SIG-M5 (cell line): Measurements from ENCODE around the gene TMEM181.
"Not testable (repeated sequence)": the region's sequence is repeated elsewhere in the genome, so short reads cannot be mapped to it uniquely, and the experiment has no call there.

Experiments used
- DNase-seq: peaks from one replicate; lab custom pipeline; 2025; lab: John Stamatoyannopoulos, UW

Gene TMEM181

GRCh38 chr6:158660333-158660754 is 100.5 kb downstream of the TMEM181 start:
- DNase-seq: no peak

GRCh38 chr6:158661156-158661685 is 101.3 kb downstream of the TMEM181 start:
- DNase-seq: no peak

- no peak for DNase-seq
These were observed 102.7 kb downstream of the TMEM181 start for GRCh38 chr6:158662607-158662953.

- DNase-seq: no peak
These were observed 103.2 kb downstream of the TMEM181 start for GRCh38 chr6:158662954-158663624.

- no peak for DNase-seq
These were observed 103.8 kb downstream of the TMEM181 start for GRCh38 chr6:158663625-158664165.

- no peak for DNase-seq
These were observed 105.4 kb downstream of the TMEM181 start for GRCh38 chr6:158665332-158665731.

GRCh38 chr6:158666628-158667359 is 106.9 kb downstream of the TMEM181 start:
- DNase-seq: peak; percentile 96

- no peak for DNase-seq
These were observed 107.6 kb downstream of the TMEM181 start for GRCh38 chr6:158667360-158667981.

- DNase-seq: no peak
These were observed 108.8 kb downstream of the TMEM181 start for GRCh38 chr6:158668707-158669103.

GRCh38 chr6:158669145-158670035 is 109.5 kb downstream of the TMEM181 start:
- DNase-seq: no peak

- DNase-seq: not testable (repeated sequence)
These were observed 112.2 kb downstream of the TMEM181 start for GRCh38 chr6:158672119-158672518.

- no peak for DNase-seq
These were observed 112.8 kb downstream of the TMEM181 start for GRCh38 chr6:158672726-158673125.

GRCh38 chr6:158674342-158675131 is 114.6 kb downstream of the TMEM181 start:
- DNase-seq: no peak

GRCh38 chr6:158677094-158677493 is 117.2 kb downstream of the TMEM181 start:
- DNase-seq: not testable (repeated sequence)

GRCh38 chr6:158677906-158678578 is 118.2 kb downstream of the TMEM181 start:
- DNase-seq: no peak

GRCh38 chr6:158680015-158680414 is 120.1 kb downstream of the TMEM181 start:
- DNase-seq: no peak

GRCh38 chr6:158680481-158680880 is 120.6 kb downstream of the TMEM181 start:
- no peak for DNase-seq

- DNase-seq: no peak
These were observed 124.4 kb downstream of the TMEM181 start for GRCh38 chr6:158684311-158684710.

- no peak for DNase-seq
These were observed 124.9 kb downstream of the TMEM181 start for GRCh38 chr6:158684745-158685324.
